D341Med (cell line): ENCODE data around the gene APP.

Experiments used
- DNase-seq: peaks from one replicate; pipeline ENCODE4 v3.0.0; 2012; ENCODE audit warnings: low spot score

APP gene

DNA sequence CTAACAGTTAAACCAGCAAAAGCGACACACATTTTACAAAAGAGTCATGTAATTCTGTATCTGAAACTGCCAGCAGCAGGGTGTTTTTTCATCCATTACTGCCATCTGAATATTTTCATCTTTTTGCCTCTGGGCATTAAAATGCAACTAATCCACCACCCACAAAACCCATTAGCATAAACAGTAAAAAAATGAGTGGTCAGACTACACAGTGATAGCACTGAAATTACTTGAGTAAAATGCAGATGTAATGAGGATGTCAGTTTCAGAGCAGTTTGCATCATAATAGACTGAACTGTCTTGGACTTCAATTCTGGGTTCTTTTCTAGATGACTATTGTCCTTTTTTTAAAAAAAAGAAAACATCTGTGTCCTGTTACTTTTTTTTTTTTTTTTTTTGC, 303.5 kb downstream of the APP start:
- DNase-seq = no peak

DNA sequence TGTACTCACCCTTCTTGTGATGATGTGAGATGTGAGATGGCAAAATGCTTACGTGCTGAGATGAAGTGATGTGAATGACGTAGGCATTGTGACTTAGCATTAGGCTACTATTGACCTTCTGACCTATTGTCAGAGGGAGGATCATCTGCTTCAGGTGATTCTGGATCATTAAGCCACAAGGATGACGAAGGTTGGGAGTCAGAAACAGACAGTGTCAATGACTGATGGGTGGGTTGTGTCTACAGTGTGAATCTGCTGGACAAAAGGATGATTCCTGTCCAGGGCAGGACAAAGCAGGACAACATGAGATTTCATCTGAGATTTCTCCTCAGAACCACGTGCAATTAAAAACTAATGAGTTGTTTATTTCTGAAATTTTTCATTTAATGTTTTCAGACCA, 306.8 kb downstream of the APP start:
- no peak for DNase-seq

DNA sequence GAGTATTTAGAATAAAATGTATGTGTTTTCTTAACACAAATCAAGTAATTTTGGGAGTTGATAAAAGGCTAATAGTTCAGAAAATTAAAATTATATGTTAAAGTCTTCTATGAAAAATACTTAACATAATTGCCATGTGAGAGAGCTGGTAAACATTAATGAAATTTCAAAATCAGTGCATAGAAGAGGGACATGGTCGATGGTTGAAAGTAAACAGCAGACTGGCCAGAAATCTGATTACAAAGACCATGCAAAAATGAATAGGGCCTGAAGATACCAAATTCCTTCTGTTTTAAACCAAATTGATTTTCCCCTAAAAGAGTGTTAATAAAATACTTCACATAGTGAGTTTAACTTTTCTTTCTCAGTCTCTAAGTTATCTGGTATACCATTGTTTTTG, 307.5 kb downstream of the APP start:
- no peak for DNase-seq

DNA sequence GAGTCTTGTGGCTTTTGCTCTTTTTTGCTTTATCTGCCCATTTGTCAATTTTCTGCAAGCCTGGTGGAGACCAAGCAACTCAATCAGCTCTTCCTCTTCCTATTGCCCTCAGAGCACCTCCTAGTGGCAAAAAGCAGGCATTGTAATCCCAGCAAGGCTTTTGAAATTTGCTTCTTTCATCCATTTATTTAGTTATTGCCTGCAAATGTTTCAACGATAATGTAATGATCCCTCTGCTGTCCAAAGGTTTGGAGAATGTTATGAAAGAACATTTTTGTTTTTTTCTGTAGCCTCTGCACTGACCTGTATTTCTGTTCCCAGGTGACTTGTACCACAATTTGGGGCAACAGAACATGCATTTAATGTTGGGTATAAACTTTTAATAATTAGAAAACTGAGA, 308.0 kb downstream of the APP start:
- DNase-seq = peak; percentile 31

DNA sequence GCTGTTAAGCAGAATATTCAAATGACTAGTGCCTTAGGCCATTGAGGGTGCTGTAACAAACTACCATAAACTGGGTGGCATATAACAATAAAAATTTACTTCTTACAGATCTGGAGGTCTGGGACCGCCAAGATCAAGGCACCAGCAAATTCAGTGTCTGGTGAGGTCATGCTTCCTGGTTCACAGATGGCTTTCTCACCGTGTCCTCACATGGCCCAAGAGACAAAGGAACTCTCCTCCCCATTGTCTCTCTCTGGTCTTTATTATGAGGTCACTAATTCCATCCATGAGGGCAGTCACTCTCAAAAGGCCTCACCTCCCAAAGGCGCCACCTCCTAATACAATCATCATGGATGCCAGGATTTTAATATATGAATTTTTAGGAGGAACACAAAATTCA, 308.5 kb downstream of the APP start:
- DNase-seq = no peak

DNA sequence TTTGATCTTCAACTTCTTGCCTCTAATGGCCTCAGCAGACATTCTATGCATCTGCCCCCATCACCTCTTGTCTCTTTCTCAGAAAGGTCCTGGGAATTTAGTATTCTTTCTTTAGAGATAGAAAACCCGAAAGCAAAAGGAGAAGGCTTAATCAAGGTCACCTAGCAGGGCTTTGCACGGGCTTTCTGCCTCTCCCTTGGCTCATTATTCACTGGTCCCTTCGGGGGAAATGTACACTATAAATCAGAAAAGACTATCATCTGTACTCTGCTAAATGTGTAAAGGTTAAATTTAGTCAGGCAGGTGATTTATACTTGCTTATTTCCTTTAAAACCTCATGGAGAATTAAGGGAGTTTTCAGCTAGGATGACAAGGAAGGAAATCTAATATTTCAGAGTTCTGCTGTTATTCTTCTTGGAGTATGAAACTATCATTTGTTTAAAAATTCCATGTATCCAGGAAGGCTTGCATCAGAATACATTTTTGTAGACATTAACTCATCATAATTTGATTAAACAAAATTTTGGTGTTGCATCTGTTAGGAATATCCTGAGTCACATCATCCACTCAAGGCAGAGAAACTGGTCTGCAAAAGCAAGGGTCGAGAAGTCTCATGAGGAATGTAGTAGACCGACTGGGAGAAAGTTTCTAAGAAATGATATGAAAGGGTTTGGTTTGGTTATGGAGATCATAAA, 311.2 kb downstream of the APP start:
- DNase-seq = no peak

DNA sequence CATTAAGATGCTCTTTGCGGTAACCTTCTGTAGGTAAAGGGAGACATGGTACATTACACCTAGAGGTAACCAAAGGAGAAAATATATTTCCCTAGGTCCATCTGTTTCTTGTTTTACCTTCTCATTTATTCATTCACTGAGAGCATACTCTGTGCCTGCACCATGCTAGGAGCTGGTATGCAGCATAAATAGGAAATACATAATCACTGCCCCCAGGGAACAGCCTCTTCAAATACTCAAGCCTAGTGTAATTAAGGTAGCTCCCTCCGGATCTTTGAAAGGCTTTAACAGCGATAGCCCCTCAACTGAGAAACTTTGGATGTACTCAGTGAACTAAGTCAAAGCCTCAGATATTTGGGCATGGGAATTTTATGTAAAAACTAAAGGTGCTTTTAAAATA, 312.2 kb downstream of the APP start:
- no peak for DNase-seq

DNA sequence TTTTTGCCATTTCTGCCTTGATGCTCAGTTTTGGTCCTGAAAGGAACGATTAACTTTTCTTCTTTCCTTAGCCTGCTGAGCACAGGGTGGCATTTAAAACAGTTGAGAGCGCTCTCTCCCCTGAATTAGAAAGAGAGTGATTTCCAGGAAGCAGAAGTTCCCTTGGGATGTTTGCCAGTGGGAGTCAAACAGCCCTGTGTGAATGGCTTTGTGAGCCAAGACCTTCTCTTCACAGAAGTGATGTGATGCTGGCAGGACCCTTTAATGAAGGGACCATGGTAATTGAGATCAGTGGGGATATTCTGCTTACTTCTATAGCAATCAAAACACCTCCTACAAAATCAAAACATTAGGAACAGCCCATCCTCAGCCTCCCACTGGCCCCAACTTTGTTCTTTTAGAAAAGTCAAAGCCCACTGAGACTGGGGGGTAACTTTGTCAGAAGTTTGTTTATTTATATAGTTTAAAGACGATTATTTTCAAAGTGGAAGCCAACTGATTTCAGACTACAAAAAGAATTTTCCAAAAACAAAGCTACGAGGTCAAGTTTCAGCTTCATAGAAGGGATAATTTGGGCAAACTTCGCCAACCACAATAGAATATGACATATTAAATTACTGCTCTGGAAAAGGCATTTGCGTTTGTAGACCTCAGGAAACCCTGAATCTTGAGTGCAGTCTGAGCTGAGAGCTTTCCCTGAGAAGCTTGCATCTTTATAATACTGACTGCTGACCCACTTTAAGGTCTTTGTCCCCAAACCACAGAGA, 313.1 kb downstream of the APP start:
- DNase-seq = no peak

DNA sequence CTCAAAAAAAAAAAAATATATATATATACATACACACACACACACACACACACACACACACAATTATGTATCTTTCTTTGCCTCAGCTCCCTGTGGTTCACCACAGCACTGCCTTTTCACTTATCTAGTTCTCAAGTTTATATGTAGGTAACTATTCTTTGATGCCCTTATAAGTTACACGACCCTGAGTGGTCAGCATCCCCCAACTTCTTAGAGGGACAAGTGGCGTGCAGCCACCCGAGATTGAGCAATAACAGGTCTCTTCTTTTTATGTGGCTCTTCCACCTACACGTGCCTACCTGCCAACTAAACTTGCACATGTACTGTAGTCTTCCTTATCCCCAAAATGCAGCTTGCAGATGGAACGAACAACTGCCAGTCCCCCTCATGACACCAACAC, 315.0 kb downstream of the APP start:
- no peak for DNase-seq

DNA sequence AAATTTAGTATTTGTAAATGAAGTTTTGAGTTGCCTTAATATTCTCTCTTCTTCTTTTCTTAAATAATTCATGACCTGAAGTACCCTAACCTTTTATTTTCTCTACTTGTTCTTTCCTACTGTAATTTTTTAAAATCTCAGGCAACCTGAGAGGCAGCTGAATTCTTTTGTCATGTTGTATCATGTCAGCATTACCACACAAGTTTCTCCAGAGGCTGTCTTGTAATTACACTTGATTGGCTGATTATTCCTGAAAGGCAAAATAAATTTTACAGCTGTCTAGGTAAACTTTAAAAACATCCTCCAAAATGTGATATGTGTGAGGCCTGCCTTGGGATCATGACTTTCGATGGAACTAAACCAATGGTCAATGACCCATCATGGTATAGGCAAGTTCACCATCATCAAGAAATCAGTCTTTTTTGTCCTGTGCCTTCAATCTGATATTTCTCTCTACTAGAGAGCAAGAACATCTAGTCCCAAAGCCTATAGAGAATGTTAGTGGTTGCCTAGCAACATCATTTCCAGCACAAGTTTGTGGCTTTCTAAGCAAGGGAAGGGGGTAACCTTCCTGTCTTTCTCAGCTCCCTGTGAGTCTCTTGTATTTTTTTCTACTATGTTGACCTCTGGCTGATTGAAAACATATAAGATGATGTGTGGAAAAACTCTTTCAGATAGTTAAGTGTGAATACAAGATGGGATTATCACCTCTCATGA, 320.3 kb downstream of the APP start:
- DNase-seq = no peak

DNA sequence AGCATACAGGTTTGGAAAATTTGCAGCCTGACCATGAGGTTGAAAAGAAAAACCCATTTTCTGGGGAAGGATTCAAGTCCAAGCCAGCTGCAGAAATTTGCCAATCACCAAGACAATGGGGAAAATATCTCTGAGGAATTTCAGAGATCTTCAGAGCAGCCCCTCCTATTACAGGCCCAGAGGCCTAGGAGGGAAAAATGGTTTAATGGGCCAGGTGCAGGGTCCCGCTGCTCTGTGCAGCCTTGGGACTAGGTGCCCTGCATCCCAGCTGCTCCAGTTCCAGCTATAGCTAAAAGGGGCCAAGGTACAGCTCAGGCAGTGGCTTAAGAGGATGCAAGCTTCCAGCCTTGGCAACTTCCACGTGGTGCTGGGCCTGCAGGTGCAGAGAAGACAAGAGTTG, 322.3 kb downstream of the APP start:
- no peak for DNase-seq

DNA sequence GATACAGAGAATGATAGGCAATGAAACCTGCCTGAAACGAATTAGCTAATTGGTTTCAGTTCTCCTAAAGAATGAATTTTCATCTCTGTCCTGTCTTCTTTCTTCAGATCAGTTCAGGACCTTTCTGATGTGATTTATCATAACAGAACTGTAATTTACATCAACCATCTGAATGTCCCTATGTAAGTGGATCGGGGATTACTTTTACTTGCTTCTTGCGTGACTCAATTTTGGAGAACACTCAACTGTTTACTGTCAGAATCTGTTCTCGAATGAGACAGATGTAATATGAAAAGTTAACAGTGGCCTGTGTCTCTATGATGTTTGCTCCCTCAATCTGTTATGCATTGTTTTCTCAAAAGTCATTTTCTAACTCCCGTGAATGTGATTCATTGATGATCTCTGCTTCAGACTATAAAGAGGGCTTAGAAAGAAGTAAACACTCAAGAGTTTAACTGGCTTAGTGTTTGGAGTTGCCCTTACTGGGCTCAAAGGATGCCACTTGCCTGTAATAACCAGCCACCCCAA, 324.8 kb downstream of the APP start:
- DNase-seq = no peak

DNA sequence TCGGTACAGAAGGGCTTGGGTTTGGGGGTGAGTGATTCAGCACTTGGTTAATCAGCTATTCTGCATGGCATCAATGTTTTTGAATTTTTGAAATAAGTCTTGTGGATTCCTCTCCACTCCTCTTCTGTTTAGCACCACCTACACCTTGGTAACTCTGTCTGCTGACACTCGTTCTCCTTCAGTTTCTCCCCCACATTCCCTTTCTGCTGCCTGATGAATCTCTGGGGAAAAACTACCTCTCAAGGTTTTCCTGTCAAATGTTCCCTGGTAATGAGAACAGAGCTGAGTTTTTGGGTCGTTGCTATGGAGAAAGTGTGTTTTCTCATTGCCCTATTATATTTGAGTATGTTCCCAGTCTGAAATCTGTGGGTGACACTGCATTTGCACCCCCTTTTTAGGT, 327.6 kb downstream of the APP start:
- DNase-seq = no peak

DNA sequence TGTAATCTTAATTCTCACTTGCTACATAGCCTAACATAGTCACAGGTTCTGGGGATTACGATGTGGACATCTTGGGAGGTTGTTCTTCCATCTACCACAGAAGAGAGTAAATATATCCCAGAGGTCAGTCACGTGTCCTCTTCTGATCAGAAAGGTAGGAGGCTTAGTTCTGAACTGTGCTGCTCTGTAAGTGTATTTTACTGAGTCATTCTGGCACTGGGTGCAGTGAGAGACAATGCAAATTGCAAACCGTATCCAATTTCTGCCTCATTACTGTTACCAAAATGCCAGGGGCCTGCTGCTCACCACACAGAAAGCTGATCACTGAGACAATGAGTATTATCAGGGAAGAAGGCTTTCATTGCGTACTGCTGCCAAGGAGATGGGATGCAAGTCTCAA, 331.8 kb downstream of the APP start:
- DNase-seq = no peak

DNA sequence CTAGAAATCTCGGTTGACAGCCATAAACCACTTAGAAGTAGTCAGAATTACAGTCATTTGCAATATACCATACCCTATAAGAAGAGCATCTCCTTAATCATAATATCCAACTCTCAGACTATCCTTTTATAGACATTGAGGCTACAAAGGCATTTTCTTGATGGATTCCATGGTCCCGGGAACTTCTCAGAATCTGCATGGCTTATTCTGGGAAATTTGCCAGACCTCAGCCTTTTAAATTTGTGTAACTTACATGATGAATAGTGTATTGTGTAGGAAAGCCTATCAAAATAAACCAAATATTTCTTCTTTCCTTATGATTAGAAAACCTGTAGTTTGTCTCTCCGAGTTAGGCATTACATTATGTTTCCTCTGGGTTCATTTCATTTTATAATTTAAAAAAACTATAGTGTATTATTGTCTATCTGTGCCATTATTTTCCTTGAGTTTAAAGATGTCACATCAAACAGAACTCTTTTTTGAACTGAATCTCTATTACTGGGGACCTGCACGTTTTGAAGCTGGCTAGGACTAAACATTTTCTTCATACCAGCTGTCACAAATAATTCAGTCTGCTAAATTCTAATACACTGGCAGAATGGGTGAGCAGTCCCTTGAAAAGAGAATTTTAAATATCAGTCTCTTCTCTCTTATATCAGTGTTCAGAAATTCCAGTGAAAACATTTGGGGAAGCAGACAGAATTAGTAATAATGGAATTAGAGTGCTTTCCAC, 332.9 kb downstream of the APP start:
- DNase-seq = no peak

DNA sequence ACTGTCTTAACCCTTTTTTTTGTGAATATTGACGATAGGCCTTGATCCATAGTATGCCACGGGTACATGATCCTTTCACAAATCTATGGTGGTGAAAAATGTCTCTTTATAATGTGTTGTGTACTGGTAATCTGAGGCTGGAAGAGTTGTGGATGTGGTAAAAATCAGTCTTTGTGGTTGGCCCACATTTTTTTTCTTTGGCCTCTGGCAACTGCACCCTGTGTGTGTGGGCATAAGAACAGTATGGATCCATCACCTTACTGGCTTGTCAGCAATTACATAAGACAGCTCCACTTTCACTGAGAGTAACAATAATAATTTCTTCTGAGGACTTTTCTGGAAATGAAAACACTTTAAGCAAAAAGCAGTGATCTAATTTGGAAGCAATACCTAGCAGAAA, 334.2 kb downstream of the APP start:
- no peak for DNase-seq

DNA sequence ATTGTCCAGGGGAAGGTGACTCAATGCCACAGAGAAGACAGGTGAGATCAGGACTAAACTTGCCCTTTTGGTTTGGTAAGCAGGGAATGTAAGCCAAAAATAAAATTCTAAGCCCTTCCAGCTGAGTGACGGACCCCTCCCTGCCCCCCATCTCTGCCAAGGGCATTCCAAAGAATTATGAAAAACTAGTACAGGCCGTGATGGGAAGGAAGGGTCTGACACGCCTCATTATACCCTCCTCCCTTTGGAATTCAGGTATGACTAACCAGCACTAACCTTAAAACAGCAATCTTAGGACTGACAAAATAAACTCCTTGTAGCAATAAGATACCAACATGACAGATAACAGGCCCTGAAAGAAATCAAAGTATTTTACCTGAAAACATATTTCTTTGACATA, 336.2 kb downstream of the APP start:
- no peak for DNase-seq

DNA sequence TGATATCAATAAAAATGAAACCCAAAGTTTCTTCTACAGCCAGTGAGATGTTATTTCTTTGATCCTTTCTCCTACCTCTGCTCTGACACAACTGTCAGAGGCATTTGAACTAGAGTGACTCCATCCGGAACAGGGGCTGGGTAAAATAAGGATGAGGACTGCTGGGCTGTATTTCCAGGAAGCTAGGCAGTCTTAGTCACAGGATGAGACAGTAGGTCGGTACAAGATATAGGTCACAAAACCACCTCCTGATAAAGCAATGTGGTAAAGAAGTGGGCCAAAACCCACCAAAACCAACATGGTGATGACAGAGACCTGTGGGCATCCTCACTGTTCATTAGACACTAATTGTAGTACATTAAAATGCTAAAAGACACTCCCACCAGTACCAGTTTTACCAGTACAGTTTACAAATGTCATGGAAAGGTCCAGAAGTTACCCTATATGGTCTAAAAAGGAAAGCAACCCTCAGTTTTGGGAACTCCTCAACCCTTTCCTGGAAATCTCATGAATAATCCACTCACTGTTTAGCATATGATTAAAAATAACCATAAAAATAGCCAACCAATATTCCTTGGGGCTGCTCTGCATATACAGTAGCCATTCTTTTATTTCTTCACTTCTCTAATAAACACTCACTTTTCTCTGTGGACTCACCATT, 339.1 kb downstream of the APP start:
- DNase-seq = no peak
